HG02642 (cell line): ENCODE measurements around the gene CCL3.

ENCODE experiments used
- ATAC-seq: cut with Tn5 transposase; IDR thresholded peaks from one replicate; pipeline ENCODE4 v1.9.1; 2021; ENCODE audit warnings: mild to moderate bottlenecking; ENCODE audit not compliant: unreplicated experiment, poor library complexity

The CCL3 gene

DNA sequence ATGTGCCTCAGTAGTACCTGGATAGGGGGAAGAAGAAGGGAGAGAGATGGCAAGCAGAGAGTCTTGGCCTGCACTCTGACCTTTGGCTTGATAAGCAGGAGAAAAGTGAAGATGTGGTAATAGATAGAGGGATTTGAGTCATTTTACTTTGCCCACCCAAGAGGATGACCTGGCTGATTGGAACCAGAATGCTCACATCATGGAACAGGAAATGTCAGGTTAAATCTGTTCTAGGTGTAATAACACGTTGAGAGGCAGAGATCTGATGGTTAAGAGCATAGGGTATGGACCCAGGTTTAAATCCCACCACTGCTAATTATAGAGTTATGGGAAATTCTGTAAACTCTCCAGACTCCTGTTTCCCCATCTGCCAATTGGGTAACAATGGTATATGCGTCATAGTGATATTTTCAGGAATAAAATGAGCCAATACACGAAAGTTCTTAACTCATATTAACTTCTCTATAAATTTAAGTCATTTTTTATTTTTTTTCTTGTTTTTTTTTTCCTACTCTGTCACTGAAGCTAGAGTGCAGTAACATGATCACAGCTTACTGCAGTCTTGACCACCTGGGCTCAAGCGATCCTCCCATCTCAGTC is 33.9 kb downstream of the CCL3 start:
- no peak for ATAC-seq

DNA sequence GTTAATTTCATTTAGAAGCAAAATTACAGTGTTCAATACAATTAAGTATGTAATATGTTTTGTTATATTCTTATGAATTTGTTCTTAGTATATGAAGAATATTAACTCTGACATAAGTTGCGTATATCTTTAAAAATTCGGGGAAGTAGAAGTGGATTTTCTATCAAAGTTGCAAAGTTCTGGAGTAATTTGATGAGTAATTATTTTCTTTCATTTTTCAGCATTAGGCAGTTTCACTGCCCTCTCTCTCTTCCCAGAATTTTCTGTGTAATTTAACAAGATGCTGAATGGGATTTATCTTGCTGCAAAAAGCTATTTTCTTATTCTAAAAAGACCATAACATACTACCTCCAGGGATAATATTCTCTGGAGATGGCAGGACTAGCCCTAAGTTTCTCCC is 34.8 kb downstream of the CCL3 start:
- no peak for ATAC-seq

DNA sequence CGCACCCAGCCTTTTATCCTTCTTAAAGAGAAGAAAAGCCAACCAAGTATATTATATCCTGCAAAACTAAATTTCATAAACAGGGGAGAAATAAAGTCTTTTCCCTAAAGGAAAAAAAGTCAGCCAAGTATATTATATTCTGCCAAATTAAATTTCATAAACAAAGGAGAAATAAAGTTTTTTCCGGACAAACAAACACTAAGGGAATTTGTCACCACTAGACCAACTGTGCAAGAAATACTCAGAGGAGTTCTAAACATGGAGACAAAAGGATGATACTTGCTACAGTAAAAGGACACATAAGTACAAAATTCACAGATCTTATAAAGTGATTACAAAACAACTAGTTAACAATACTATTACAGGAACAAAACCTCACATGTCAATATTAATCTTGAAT is 40.3 kb downstream of the CCL3 start:
- ATAC-seq = no peak

DNA sequence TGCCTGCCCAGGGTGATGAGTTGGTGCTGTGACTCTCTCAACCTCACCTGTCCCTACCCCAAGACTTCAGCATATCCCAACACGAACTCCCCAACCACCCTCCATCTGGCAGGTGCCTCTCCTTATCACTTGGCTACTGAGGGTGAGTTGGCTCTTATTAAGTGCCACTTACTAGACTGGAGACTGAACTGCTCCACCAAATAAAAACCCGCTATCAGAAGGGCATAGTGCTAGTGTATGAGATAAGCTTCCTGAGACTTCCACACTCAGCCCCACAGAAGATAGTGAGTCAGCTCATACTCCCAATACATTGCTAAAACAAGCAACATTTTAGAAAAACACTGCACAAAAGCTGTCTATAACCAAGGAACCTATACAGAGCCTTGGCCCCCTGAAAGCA is 41.9 kb downstream of the CCL3 start:
- ATAC-seq = no peak
